Ishikawa (cell line): Measurements from ENCODE around the gene ONECUT3.

Experiments used
- EP300 ChIP-seq: IDR thresholded peaks from 2 replicates; pipeline ENCODE4 v1.6.1; 2012; ENCODE audit warnings: borderline replicate concordance
- RAD21 ChIP-seq: IDR thresholded peaks from 2 replicates; pipeline ENCODE4 v1.6.1; 2012; ENCODE audit warnings: low read depth
- TCF12 ChIP-seq: IDR thresholded peaks from 2 replicates; pipeline ENCODE4 v1.6.1; 2012; ENCODE audit warnings: low read depth
- YY1 ChIP-seq: IDR thresholded peaks from 2 replicates; pipeline ENCODE4 v1.6.1; 2012; ENCODE audit warnings: low read depth
- ZBTB7A ChIP-seq: IDR thresholded peaks from 2 replicates; pipeline ENCODE4 v1.6.1; 2012; ENCODE audit warnings: low read depth
- TF ChIP-seq, protein P1 (sequence below): IDR thresholded peaks from 2 replicates; pipeline ENCODE4 v1.6.1; 2012

DNA sequence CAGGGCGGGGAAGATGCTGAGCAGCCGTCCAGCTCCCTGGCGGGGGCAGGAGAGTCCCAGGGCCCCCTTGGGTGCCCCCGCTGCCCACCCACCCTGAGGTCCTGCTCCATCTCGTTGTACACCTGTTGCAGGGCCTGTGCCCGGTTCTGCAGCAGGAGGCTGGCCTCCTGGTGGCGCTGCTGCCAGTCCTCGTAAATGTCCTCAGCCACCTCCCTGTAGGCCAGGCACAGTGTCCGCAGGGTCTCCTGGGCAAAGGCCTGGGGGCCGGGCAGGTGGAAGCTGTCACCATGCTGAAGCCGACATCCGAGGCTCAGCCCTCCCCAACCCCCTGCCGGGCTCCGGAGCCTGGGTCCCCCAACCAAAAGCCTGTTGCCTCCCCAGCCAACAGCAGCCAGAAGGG lies 38.6 kb downstream of the ONECUT3 start:
- TF ChIP-seq EP300 (no peak), ZBTB7A (no peak), YY1 (no peak), RAD21 (no peak), TCF12 (no peak)
- TF ChIP-seq, protein P1, sequence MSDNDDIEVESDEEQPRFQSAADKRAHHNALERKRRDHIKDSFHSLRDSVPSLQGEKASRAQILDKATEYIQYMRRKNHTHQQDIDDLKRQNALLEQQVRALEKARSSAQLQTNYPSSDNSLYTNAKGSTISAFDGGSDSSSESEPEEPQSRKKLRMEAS: no peak
